GM19468 (cell line): Measurements from ENCODE around the gene DNAH7.
A peak's percentile ranks its signal among the peaks of the same experiment; 100 is the strongest.
"Not testable (repeated sequence)": the region's sequence is repeated elsewhere in the genome, so short reads cannot be mapped to it uniquely, and the experiment has no call there.

Experiments used
- ATAC-seq: cut with Tn5 transposase; IDR thresholded peaks from one replicate; pipeline ENCODE4 v1.9.1; 2021; ENCODE audit warnings: mild to moderate bottlenecking, moderate library complexity, moderate number of reproducible peaks; ENCODE audit not compliant: unreplicated experiment; ENCODE audit errors: extremely low read depth

The DNAH7 gene

GRCh38 chr2:195735347-195735746, 333.3 kb downstream of the DNAH7 start:
- ATAC-seq = no peak

- ATAC-seq = no peak
These were observed 333.7 kb downstream of the DNAH7 start for GRCh38 chr2:195734931-195735330.

- no peak for ATAC-seq
These were observed 334.2 kb downstream of the DNAH7 start for GRCh38 chr2:195734395-195734794.

- ATAC-seq = no peak
These were observed 334.8 kb downstream of the DNAH7 start for GRCh38 chr2:195733831-195734230.

- no peak for ATAC-seq
These were observed 336.1 kb downstream of the DNAH7 start for GRCh38 chr2:195732574-195732973.

GRCh38 chr2:195730912-195731311, 337.7 kb downstream of the DNAH7 start:
- ATAC-seq = no peak

- ATAC-seq = no peak
These were observed 341.5 kb downstream of the DNAH7 start for GRCh38 chr2:195727106-195727505.

- no peak for ATAC-seq
These were observed 346.6 kb downstream of the DNAH7 start for GRCh38 chr2:195722075-195722474.

GRCh38 chr2:195721042-195721441, 347.6 kb downstream of the DNAH7 start:
- ATAC-seq = no peak

GRCh38 chr2:195716466-195716865, 352.2 kb downstream of the DNAH7 start:
- ATAC-seq = no peak

GRCh38 chr2:195711478-195711877, 357.2 kb downstream of the DNAH7 start:
- ATAC-seq = peak; percentile 83

- no peak for ATAC-seq
These were observed 358.5 kb downstream of the DNAH7 start for GRCh38 chr2:195709901-195710806.

- ATAC-seq = no peak
These were observed 362.3 kb downstream of the DNAH7 start for GRCh38 chr2:195706161-195706900.

GRCh38 chr2:195700480-195700879, 368.2 kb downstream of the DNAH7 start:
- ATAC-seq = no peak

GRCh38 chr2:195697681-195698220, 370.9 kb downstream of the DNAH7 start:
- ATAC-seq = no peak

GRCh38 chr2:195696012-195696411, 372.6 kb downstream of the DNAH7 start:
- ATAC-seq = no peak

- no peak for ATAC-seq
These were observed 373.5 kb downstream of the DNAH7 start for GRCh38 chr2:195695002-195695631.

- ATAC-seq = no peak
These were observed 374.1 kb downstream of the DNAH7 start for GRCh38 chr2:195694553-195694952.

GRCh38 chr2:195692531-195692930, 376.1 kb downstream of the DNAH7 start:
- not testable (repeated sequence) for ATAC-seq
